RPMI8226 (cell line): ENCODE measurements around the gene GALNT9.
"Not testable (repeated sequence)": the region's sequence is repeated elsewhere in the genome, so short reads cannot be mapped to it uniquely, and the experiment has no call there.

Experiments
- DNase-seq: peaks from one replicate; pipeline ENCODE4 v3.0.0-alpha.2; 2015

GALNT9 gene

DNA sequence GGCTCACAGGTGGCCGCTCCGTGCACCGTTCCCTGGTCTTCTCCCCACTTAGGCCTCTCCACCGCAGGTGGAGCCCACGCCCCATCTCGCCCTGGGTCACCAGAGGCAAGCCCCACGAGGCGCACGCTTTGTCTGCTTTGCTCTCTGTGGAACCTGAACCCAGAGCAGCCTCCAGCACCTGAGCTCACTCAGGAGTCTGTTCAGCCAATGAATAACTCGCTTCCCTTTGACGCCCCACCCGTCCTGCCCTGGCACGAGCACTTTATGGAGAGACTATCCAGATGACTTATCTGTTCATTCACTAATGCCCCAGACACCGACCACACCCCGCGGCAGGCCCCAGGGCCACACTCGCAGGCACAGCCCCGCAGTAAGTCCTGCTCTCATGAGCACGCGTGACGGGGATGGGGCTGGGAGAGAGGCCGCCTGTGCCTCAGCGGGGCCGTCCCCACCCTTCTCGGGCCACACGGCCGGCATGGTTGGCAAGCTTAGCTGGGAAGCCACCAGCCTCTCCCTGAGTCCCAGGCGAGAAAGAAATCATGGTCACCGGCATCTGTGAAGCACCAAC, 100.1 kb downstream of the GALNT9 start:
- no peak for DNase-seq

DNA sequence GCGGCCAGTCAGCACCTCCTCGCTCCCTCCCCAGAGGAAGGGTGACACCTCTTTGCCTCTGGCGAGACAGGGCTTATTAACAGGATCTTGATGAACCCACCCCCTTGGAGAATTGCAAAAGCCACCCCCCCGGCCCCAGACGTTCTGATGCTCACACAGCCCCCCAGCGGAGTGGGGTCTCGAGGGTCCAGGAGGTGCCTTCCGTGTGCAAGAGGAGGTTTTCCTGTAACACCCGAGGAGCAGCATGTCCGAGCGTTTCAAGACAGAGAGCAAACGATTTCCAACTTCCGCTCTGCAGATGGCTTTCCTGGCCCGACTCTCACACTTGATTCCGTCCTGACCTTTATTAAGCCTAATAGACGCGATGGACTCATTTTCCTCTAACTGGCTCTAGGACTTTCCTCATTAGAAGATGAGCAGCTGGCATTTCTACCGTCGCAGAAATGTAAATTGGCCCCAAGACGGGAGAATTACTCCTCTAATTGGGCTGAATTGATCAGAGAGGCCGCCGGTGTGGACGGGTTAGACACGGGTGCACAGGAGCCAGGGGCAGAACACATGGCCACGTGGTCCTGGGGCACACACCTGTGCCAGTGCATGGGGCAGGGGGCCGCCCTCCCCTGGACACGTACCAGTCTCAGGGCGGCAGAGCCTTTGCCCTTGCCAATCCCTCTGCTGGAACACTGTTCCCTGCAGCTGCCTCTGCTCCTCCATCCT, 100.8 kb downstream of the GALNT9 start:
- DNase-seq = no peak

DNA sequence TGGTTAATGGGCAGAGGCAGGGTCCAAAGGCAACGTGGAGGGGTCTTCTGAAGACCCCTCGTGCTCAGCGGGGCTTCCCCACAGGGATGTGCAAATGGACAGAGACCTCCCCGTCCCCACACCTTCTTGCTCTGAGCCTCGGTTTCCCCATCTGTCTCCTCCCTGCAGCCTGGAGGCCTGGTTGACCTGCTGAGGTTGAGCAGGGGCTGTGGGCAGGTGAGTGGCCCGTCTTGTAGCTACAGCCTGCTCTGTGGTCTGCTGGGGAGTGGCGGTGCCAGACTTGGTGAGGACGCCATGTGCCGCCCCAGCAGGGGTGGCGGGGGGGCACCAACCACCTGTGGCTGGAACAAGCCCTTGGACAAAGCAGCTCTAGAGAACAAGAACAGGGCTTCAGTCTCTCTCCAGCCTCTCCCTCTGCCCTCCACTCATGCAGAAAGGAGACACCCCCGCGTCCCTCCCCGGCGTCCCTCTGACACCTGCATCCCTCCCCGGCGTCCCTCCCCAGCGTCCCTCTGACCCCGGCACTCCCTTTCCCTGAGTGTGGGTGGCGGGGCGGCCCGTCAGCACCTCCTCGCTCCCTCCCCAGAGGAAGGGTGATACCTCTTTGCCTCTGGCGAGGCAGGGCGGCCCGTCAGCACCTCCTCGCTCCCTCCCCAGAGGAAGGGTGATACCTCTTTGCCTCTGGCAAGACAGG, 101.5 kb downstream of the GALNT9 start:
- peak; percentile 35 for DNase-seq

DNA sequence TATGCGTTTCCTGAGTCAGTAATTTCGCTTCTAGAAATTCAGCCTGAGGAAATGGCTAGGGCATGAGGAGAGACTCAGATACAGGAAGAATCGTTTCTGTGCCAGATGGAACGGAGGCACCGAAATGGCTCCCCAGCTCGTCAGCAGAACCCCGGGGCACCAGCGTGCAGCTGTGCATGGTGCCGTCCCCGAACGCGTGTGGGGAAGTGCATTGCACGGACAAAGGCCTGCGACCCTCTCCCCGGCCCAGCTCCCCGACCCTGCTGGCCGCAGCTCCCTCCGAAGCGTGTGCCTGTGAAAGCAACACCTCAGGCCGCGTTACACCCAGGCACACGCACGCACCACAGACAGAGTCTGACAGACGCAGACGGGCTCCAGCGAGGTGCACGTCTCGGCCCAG, 102.3 kb downstream of the GALNT9 start:
- no peak for DNase-seq

DNA sequence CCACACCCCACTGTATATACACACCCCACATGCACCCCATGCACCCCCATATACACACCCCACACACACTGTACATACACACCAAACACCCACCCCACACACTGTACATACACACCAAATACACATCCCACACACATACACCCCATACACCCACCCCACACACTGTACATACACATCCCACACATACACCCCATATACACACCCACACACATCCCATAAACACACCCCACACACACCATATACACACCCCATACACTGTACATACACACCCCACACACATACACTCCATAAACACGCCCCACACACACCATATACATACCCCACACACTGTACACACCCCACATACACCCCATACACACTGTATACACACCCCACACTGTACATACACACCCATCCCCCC, 102.8 kb downstream of the GALNT9 start:
- DNase-seq = no peak

DNA sequence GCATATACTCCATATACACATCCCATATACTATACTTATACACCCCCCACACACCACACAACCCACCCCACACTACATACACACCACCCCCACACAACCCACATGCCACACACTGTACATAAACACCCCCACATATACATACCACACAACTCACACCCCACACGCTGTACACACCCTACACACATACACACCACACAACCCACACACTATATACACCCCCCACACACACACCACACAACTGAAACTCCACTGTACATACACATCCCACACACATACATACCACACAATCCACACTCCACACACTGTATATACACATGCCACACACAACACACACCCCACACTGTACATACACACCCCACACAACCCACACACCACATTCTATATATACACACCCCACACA, 104.2 kb downstream of the GALNT9 start:
- DNase-seq = no peak

DNA sequence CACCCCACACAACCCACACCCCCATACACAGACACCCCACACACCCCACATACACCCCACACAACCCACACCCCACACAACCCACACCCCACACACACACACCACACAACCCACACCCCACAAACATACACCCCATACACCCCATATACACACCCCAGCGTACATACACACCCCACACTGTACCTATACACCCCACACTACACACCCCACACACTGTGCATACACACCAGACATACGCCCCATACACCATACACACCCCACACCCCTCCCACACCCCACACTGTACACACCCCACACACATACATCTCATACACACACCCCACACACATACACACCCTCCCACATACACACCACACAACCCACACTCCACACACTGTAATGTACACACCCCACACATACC, 104.9 kb downstream of the GALNT9 start:
- DNase-seq = no peak

DNA sequence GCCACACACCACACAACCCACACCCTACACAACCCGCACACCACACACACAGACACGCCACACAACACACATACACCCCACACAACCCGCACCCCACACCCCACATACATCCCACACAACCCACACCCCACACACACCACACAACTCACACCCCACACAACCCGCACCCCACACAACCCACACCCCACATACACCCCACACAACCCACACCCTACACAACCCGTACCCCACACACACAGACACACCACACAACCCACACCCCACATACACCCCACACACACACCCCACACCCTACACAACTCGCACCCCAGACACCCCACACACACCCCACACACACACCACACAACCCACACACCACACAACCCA, 106.6 kb downstream of the GALNT9 start:
- no peak for DNase-seq

DNA sequence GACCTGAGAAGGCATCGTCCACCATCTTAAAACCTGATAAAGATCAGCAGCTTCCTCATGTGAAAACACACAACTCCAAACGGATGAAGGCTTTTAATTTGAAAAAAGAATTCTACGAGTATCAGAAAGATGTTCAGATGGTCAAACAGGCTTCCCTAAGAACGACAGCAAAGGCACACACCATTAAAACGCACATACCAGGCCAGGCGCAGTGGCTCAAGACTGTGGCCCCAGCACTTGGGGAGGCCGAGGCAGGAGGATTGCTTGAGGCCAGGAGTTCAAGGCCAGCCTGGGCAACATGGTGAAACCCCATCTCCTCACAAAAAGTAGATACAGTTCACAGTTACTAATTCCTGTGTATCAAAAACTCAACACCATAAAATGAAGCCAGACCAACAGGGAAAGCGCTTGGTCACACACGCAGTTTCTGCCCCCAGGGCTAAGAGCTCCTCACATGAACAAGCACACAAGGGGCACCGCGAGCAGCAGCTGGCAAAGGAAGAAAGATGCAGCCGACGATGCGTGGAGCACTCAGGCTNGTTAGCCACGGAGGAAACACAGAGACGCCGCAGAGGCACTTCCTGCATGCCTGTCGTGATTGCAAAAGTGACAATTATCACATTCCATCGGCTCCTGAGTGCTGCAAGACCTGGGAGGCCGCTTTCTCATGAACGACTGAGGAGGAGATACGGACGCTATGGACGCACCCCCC, 107.1 kb downstream of the GALNT9 start:
- peak; percentile 56 for DNase-seq

DNA sequence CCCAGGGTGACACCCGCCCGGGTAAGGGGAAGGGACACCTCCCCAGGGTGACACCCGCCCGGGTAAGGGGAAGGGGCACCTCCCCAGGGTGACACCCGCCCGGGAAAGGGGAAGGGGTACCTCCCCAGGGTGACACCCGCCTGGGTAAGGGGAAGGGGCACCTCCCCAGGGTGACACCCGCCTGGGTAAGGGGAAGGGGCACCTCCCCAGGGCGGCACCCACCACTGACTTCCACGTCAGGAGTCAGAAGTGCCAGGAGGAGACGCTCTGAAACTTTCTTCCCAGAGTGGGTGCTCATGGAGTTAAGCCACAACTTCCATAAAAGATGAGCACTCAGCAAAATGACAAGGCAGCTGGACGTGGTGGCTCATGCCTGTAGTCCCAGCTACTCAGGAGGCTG, 109.6 kb downstream of the GALNT9 start:
- not testable (repeated sequence) for DNase-seq

DNA sequence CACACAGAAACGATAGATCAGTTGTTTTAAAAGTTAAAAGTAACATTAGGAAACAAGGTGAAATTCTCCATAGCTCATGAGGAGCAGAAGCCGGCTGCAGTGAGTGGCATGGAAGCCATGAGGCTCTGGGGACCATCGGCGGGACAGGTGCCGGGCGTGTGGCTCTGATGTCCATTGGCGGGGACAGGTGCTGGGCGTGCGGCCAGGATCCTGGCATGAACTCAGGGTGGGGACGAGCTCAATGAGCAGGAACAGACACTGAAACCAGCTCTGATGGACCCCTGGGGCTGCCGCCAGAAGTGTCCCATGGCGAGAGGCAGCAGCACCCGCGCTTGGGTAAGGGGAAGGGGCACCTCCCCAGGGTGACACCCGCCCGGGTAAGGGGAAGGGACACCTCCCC, 110.1 kb downstream of the GALNT9 start:
- peak; percentile 19 for DNase-seq

DNA sequence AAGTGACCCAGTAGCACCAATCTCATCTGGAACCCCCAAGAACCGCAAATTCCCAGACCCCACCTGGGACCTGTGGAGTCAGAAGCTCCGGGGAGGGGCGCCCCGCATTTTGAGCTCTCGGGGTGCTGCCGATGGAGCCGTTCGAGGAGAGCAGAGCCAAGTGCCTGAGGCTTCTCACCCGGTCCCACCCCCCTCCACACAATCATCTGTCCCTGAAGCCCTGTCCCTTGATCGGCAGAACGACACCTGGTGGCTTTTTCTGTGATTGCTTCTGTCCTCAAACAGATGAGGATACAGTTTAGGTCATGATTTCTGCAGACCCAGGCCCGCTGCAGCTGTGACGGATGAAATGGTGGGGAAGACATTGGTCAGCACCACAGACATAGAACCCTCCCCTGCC, 110.5 kb downstream of the GALNT9 start:
- peak; percentile 56 for DNase-seq

DNA sequence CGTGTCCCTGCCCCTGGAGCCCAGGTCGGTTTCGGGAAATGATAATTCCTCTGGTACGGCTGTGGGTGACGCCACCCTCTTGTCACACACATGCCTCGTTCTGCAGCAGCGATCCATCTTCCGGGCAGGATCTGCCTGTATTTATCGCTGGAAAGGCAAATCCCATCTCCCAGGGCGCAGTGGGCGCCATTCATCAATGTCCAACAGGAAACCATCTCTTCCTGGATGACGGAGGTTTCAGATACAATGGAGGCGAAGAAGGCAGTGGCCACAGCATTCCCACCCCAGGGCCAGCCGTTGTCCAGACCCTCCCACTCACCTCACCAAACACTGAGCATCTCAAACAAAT, 110.9 kb downstream of the GALNT9 start:
- DNase-seq = no peak

DNA sequence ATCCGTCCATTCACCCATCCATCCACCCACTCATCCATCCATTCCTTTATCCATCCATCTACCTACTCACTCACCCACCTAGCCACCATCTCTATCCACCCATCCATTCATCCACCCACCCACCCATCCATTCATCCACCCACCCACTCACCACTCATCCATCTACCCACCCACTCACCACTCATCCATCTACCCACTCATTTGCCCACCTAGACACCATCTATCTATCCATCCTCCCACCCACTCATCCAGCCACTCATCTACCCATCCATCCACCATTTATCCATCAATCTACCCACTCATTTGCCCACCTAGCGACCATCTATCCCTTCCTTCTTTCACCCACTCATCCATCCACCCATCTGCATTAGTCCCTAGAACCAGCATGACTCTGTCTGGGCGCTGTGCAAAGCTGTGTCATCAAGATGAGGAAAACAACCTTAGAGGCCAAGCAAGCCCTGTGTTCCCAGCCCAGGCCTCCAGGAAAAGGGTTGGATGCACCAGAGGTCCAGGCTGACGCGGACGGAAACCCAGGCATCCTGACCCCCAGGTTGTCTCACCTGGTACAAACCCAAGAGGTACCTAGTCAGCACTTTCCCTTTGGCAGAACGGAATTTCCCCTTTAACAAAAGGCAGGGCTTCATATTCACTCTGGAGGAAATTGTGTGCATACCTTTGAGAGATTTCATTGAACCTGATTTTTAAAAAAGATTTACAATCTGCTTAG, 111.4 kb downstream of the GALNT9 start:
- DNase-seq = no peak

DNA sequence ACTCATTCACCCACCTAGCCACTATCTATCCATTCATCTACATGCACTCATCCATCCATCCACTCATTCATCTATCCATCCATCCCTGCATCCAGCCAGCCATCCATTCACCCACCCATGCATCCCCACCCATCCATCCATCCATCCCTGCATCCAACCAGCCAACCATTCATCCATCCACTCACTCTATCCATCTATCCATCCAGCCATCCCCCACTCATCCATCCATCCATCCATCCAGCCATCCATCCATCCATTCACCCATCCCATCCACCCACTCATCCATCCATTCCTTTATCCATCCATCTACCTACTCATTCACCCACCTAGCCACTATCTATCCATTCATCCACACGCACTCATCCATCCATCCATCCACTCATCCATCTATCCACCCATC, 112.0 kb downstream of the GALNT9 start:
- no peak for DNase-seq

DNA sequence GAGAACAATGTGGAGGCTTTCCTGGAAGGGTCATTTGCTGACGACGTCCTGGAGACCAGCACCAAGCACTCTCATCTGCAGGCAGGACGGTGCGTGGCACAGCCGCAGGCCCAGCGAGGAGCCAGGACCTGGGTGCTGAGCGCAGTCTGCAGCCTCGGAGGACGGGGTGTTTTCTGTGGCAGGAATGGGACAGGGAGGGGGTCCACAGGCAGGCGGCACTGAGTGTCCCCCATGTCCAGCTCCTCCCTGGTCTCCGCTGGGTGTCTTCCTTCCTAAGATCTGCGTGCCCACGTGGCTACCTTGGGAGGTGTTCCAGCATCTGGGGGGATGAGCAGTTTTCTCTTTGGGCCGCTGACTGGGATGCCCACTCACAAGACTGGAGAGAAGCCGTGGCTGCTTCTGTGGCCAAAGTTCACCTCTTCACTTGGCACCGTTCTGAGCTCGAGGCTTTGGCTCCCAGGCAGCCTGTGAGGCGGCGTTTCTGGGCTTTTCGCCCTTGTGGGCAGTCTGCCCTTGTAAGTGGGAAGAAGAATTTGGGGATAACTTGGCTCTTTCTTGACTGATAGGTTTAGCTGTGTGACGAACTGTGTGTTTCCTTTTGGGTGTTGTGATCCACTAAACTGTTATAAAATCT, 112.9 kb downstream of the GALNT9 start:
- no peak for DNase-seq

DNA sequence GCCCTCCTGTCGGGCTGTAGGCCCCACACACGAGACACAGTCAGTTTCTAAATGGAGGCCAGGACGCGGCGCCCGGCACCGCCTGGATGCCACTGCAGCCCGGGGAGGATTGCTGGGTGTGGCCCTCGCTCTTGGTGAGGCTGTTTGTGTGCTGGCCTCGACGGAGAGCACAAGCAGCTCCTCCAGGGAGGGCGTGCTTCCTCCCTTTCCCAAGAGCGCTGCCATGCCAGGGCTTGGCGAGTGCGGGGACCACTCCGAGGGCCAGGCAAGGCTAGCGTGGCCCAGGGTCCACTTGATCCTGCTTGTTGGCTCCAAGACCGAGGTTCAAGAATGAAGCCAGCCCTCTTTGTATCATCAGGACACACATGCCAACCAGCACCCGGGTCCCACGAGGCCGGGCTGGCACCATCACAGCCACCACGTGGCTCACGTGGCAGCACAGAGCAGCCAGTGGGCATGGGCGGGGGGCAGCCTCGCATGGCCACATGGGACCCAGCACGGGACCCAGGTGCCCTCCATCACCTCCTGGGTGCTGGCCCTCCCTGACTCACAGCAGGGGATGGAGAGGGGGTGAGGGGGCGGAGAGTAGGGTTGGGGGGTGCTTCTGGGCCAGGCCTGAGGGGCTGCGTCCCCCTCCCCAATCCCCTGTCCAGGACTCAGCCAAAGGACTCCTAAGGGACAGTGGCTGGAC, 113.9 kb downstream of the GALNT9 start:
- DNase-seq = no peak

DNA sequence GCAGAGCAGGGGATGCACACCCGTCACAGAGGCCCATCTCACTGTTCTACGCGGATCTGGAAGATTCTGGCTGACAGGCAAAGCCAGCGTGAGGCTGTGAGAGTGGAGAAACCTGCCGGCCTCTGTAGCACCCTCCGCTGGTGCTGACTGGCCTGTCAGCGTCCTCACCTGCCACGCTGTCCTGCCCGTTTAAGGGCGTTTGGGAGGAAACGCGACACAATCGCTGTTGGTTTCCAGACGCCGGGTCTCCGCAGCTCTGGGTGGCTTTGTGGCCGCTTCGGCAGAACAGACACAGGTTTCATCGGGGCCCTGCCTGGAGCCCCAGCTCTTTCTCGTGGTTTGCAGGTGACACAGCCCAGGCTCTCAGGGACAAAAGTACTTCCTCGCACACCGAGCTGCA, 114.5 kb downstream of the GALNT9 start:
- DNase-seq = peak; percentile 16

DNA sequence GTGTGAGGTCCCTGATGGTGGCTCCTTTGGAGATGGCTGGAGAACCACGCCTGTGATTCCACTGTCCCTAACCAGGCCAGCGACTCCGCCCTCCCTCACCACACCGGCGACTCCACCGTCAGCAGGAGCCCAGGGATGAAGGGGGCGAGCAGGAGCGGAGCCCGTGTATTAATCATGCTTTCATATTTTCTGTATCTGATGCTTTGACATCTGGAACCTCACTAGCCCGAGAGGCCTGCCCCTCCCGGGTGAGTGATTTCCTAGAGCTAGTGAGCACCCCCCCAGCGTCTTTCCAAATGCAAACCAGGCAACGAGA, 115.3 kb downstream of the GALNT9 start:
- no peak for DNase-seq

DNA sequence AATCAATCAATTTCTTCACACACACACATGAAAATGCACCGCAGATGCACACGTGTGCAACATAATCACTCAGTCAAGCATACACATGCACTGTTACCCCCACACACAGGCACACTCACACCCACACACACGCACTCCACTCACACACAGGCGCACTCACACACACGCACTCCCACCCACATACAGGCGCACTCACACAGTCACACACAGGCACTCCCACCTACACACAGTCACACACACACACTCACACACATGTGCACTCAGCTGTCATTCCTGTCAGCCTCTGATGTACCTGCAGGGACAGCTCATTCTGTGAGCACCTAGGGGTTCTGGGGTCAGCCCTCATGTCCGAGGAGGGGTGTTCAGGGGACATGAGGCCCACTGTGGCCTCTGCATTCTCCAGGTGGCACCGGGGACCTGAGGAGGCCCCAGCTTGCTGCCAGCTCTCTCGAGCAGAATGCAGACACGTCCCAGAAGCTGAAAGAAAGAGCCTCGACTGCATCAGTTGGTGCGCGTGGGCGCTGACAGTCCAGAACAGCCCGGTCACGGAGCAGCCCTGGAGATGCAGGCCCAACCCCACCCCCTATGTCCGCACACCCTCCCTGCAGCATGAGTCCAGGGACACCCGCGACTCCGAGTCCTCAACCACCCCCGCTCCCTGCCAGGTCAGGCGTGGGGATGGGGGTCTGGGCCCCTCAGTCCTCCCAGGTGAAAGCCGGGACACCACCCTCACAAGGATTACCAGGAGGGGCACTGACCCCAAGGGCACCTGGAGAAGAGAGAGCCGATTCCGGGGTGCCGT, 115.8 kb downstream of the GALNT9 start:
- no peak for DNase-seq

DNA sequence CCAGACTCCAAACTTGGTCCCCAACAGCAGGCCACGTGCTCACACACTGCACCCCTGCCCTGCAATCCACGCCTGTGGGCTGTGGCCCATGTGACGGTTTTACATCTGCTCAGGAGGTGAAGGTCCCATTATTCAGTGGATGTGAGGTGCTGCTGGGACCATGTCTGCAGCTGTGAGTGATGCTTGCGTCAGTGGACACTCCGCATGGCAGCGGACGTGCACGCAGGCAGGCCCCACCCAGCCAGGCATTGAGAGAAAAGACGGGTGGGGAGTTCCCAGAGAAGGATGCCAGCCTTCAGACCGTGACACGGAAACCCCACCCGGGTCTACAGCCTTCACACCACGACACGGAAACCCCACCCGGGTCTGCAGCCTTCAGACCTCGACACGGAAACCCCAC, 117.6 kb downstream of the GALNT9 start:
- no peak for DNase-seq

DNA sequence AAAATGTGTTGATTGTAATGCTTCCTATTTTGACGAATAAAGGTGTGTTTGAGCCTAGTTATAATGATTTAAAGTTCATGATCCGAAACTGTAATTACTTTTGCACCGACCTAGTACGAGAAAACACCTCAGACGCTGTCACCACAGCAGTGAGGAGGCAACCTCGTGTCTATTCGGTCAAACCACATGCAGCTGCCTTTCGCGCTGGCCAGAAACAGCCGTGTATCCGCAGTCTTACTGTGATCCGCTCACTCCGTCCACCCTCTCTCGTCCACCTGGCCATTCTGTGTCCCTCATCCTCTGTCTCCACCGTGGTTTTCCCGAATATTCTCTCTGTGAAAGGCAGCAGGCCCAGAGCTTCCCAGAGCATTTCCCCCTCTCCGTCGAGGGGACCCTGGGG, 118.1 kb downstream of the GALNT9 start:
- no peak for DNase-seq
